HL-60 (cell line): ENCODE results near the gene RAPGEF2.

Source experiments
- CTCF ChIP-seq: IDR thresholded peaks from one replicate; pipeline ENCODE4 v1.5.1; 2011; ENCODE audit warnings: low read length, control low read depth, inconsistent platforms; ENCODE audit not compliant: insufficient read depth
- POLR2AphosphoS5 ChIP-seq: IDR thresholded peaks from 2 replicates; pipeline ENCODE4 v1.6.1; 2012; ENCODE audit warnings: low read depth
- REST ChIP-seq: IDR thresholded peaks from 2 replicates; pipeline ENCODE4 v1.6.1; 2012; ENCODE audit warnings: low read depth; ENCODE audit not compliant: insufficient replicate concordance

GRCh38 chr4:159239629-159240028 lies 136.8 kb downstream of the RAPGEF2 start:
- TF ChIP-seq CTCF (no peak), REST (no peak), POLR2AphosphoS5 (no peak)
